K562 (cell line): ENCODE measurements around the gene TNFSF9. TPM values are rescaled to one million over a fixed set of nuclear protein-coding genes. Genes with fewer than 3 reads are reported as not detected.

Experiments
- BRD9 ChIP-seq: fragments of 450-650 bp; IDR thresholded peaks from 2 replicates; pipeline ENCODE4 v1.6.1; 2018; ENCODE audit warnings: low read depth; ENCODE audit not compliant: partially characterized antibody
- CBFA2T3 ChIP-seq: fragments of 450-650 bp; IDR thresholded peaks from 2 replicates; pipeline ENCODE4 v1.6.1; 2017
- DACH1 ChIP-seq: fragments of 450-650 bp; IDR thresholded peaks from 2 replicates; pipeline ENCODE4 v1.6.1; 2018; ENCODE audit not compliant: partially characterized antibody
- FOS ChIP-seq: IDR thresholded peaks from 3 replicates; pipeline ENCODE4 v1.6.1; 2011; ENCODE audit not compliant: insufficient read length; ENCODE audit errors: extremely low read depth
- FOXJ2 ChIP-seq: fragments of 200-800 bp; sonication (Bioruptor generic); IDR thresholded peaks from 2 replicates; pipeline ENCODE4 v1.6.1; 2016; ENCODE audit warnings: missing genetic modification characterization, missing compliant biosample characterization
- GTF2A2 ChIP-seq: IDR thresholded peaks from 2 replicates; pipeline ENCODE4 v1.6.1; 2016; ENCODE audit warnings: mild to moderate bottlenecking, missing genetic modification characterization, missing compliant biosample characterization
- MCM5 ChIP-seq: fragments of 450-650 bp; IDR thresholded peaks from 2 replicates; pipeline ENCODE4 v1.6.1; 2016; ENCODE audit warnings: low read depth
- PHB2 ChIP-seq: fragments of 450-650 bp; IDR thresholded peaks from 2 replicates; pipeline ENCODE4 v1.6.1; 2017; ENCODE audit warnings: low read depth
- RBM25 ChIP-seq: fragments of 200-400 bp; formaldehyde crosslinking; IDR thresholded peaks from 2 replicates; pipeline ENCODE4 v1.6.1; 2018; ENCODE audit warnings: low read length, low read depth, moderate library complexity; ENCODE audit not compliant: severe bottlenecking
- RBM34 ChIP-seq: fragments of 200-400 bp; formaldehyde crosslinking; IDR thresholded peaks from 2 replicates; pipeline ENCODE4 v1.6.1; 2018; ENCODE audit warnings: low read length, borderline replicate concordance; ENCODE audit not compliant: insufficient read depth
- SIN3B ChIP-seq: fragments of 450-650 bp; IDR thresholded peaks from 2 replicates; pipeline ENCODE4 v1.6.1; 2017; ENCODE audit warnings: low read depth, mild to moderate bottlenecking, moderate library complexity
- SNAPC5 ChIP-seq: fragments of 250-450 bp; sonication (Bioruptor Pico); IDR thresholded peaks from 2 replicates; pipeline ENCODE4 v1.8.0; 2021; ENCODE audit warnings: moderate library complexity, mild to moderate bottlenecking, inconsistent platforms
- ZNF436 ChIP-seq: fragments of 250-450, 450-650 bp; sonication (Bioruptor Pico); formaldehyde crosslinking; IDR thresholded peaks from 2 replicates; pipeline ENCODE4 v1.7.0; 2020; ENCODE audit warnings: mild to moderate bottlenecking
- ZNF57 ChIP-seq: fragments of 450-650 bp; formaldehyde crosslinking; IDR thresholded peaks from 2 replicates; pipeline ENCODE4 v1.4.0; 2020; ENCODE audit warnings: mild to moderate bottlenecking, moderate library complexity
- polyA plus RNA-seq, 8 experiments: library from polyadenylated mRNA; depleted of rRNA in 4 of 8; stranded (reverse) in 5 of 8; unstranded in 3 of 8; fragments of >200 nt; fragmentation: Nextera tagmentation in 2 of 8; fragmentation: Illumina TruSeq in 1 of 8; extraction: Ambion mirVana in 2 of 8; extraction: Trizol in 1 of 8; gene quantifications; 2 replicates each; pipeline versions ENCODE4 v1.2.1 to v1.2.3, GENCODE V29; 2011 to 2014; ENCODE audit warnings: inconsistent platforms in 1 of 8, missing spikeins in 1 of 8
- total RNA-seq, 7 experiments: library from RNA; depleted of rRNA in 6 of 7; stranded (reverse); fragments of >200 nt in 6 of 7; fragmentation: Illumina TruSeq in 2 of 7; extraction: Trizol in 2 of 7; gene quantifications; 2 replicates each; pipeline versions ENCODE4 v1.2.1 to v1.2.3, GENCODE V29; 2011 to 2021; ENCODE audit warnings: low replicate concordance in 1 of 7
- TF ChIP-seq, protein P1 (sequence below): fragments of 200-800 bp; sonication (Bioruptor generic); IDR thresholded peaks from 2 replicates; pipeline ENCODE4 v1.6.1; 2017; ENCODE audit warnings: missing genetic modification characterization, missing compliant biosample characterization
- TF ChIP-seq, protein P2 (sequence below), 2 experiments: fragments of 450-650 bp in 1 of 2; sonication (generic) in 1 of 2; formaldehyde crosslinking in 1 of 2; IDR thresholded peaks; 2 replicates each; pipeline versions ENCODE4 v1.7.1 to v1.9.0; 2016 to 2022; ENCODE audit warnings: inconsistent platforms in 1 of 2, mild to moderate bottlenecking in 1 of 2, missing genetic modification reagents in 1 of 2
- TF ChIP-seq, protein P3 (sequence below): sonication (generic); formaldehyde crosslinking; IDR thresholded peaks from 2 replicates; pipeline ENCODE4 v1.8.1; 2023; ENCODE audit warnings: mild to moderate bottlenecking, missing genetic modification reagents

The TNFSF9 gene
- total and polyA plus RNA-seq, 9 of the 15 experiments (the other 6 are each of a cell fraction or from before 2014, with no cell fraction given) = 1.4 to 17.9 (median 6.5) TPM

DNA sequence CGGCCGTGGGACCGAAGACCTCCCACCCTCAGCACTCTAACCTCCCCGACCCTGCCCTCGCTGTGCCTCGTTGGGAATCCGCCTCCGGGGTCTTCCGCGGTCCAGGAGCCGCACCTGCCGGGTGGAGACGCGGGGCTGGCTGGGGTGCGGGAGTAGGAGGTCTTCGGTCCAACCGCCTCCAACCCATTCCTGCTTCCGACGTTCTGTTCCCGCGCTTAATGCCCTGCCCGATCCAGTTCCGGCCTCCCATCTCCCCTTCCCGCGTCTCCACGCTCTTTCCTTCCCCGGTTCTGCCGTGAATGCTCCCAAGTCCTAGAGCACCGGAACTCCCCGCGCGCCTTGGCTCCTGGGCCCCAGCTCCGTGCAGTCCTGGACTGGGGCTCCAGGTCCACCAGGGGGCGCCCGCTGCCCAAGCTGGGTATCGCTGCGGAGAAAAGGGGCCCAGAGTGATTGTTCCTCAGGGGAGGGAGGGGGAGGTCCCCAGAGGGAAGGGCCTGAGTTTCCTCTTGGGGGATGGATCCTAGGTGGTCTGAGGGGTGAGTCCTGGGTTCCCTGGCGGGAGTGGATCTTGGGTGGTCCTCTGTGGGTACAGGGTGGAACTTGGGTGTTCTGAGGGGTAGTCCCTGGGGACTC is 14.1 kb upstream of the TNFSF9 start (continued):
- TF ChIP-seq, protein P1, sequence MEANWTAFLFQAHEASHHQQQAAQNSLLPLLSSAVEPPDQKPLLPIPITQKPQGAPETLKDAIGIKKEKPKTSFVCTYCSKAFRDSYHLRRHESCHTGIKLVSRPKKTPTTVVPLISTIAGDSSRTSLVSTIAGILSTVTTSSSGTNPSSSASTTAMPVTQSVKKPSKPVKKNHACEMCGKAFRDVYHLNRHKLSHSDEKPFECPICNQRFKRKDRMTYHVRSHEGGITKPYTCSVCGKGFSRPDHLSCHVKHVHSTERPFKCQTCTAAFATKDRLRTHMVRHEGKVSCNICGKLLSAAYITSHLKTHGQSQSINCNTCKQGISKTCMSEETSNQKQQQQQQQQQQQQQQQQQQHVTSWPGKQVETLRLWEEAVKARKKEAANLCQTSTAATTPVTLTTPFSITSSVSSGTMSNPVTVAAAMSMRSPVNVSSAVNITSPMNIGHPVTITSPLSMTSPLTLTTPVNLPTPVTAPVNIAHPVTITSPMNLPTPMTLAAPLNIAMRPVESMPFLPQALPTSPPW (CRISPR knock-in tag) = peak; percentile 81
- TF ChIP-seq ZNF436 (CRISPR knock-in tag) (no peak), PHB2 (no peak), MCM5 (no peak), RBM25 (no peak), CBFA2T3 (no peak), SNAPC5 (CRISPR knock-in tag) (no peak), DACH1 (no peak), FOXJ2 (tag) (no peak), FOS (no peak), RBM34 (no peak), GTF2A2 (tag) (no peak), BRD9 (peak; percentile 36), SIN3B (no peak), ZNF57 (no peak)
- TF ChIP-seq, protein P2, sequence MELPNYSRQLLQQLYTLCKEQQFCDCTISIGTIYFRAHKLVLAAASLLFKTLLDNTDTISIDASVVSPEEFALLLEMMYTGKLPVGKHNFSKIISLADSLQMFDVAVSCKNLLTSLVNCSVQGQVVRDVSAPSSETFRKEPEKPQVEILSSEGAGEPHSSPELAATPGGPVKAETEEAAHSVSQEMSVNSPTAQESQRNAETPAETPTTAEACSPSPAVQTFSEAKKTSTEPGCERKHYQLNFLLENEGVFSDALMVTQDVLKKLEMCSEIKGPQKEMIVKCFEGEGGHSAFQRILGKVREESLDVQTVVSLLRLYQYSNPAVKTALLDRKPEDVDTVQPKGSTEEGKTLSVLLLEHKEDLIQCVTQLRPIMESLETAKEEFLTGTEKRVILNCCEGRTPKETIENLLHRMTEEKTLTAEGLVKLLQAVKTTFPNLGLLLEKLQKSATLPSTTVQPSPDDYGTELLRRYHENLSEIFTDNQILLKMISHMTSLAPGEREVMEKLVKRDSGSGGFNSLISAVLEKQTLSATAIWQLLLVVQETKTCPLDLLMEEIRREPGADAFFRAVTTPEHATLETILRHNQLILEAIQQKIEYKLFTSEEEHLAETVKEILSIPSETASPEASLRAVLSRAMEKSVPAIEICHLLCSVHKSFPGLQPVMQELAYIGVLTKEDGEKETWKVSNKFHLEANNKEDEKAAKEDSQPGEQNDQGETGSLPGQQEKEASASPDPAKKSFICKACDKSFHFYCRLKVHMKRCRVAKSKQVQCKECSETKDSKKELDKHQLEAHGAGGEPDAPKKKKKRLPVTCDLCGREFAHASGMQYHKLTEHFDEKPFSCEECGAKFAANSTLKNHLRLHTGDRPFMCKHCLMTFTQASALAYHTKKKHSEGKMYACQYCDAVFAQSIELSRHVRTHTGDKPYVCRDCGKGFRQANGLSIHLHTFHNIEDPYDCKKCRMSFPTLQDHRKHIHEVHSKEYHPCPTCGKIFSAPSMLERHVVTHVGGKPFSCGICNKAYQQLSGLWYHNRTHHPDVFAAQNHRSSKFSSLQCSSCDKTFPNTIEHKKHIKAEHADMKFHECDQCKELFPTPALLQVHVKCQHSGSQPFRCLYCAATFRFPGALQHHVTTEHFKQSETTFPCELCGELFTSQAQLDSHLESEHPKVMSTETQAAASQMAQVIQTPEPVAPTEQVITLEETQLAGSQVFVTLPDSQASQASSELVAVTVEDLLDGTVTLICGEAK (IDR thresholded peaks at IDR 0.05) = peak; percentile 76
- TF ChIP-seq, protein P2 (CRISPR knock-in tag; IDR thresholded peaks at IDR 0.05) = no peak
- TF ChIP-seq, protein P3, sequence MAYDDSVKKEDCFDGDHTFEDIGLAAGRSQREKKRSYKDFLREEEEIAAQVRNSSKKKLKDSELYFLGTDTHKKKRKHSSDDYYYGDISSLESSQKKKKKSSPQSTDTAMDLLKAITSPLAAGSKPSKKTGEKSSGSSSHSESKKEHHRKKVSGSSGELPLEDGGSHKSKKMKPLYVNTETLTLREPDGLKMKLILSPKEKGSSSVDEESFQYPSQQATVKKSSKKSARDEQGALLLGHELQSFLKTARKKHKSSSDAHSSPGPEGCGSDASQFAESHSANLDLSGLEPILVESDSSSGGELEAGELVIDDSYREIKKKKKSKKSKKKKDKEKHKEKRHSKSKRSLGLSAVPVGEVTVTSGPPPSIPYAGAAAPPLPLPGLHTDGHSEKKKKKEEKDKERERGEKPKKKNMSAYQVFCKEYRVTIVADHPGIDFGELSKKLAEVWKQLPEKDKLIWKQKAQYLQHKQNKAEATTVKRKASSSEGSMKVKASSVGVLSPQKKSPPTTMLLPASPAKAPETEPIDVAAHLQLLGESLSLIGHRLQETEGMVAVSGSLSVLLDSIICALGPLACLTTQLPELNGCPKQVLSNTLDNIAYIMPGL (CRISPR knock-in tag) = peak; percentile 64; the same call in 1 of the 2 replicates
